ENCODE results near the gene C12orf76. TPM values are rescaled to one million over a fixed set of nuclear protein-coding genes. Genes with fewer than 3 reads are reported as not detected.

The C12orf76 gene
- total and polyA plus RNA-seq, 2 of the 13 experiments (the other 11 are each of a cell fraction or from before 2014, with no cell fraction given): 15.8 to 38.4 TPM

DNA sequence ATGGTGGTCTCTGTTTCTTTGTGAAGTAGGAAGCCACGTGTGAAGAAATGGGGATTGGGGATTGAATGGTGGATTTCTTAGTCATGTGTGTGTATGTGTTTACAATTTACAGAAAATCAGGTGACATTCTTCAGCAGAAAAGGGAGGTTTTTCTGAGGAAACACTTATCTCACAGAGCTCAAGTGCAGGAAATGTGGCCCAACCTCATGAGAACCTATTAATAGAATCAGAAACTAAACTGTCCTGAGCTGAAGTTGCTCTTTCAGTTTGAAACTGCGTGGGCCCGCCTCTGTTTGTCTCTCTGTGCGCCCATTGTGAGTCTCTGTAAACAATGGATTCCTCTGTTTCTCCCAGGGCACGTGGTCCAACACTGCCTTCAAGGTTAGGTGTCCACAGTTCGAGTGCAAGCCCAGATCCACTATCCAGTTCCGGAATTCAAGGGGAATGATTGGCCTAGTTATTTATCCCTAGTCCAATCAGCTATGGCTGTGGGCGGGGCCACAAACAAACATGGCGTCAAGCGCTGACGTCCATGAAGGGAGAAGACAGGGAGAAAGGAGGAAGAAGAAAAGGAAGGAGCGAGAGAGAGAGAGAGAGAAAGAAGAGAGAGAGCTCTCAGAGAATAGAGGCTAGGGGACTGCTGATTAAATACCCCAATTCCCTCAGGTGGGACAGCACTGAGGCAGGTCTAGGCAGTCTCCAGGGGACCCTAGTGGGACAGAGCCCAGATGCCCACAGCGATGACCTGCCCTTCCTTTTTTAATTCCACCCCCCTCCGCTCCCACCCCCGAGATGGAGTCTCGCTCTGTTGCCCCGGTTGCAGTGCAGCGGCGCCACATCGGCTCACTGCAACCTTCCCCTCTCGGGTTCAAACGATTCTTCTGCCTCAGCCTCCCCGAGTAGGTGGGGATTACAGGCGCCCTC is 31.4 kb upstream of the C12orf76 start:
- ATAC-seq (peak; percentile 96), DNase-seq (ENCODE audit: low spot score) (peak; percentile 96)
- TSS peak; percentile 93 for BruUV-seq (replicated peaks)
- TF ChIP-seq ZNF121 (CRISPR knock-in tag; IDR thresholded peaks at IDR 0.05): peak; percentile 75
- peak; percentile 66; the same call in 1 of the 2 replicates for TF ChIP-seq MIER2 (CRISPR knock-in tag; IDR thresholded peaks at IDR 0.05)
- TF ChIP-seq POLR2AphosphoS5 (IDR thresholded peaks at IDR 0.05; ENCODE audit: low read depth, low read length): peak; percentile 45; the same call in 1 of the 2 replicates
- TF ChIP-seq MXI1 (IDR thresholded peaks at IDR 0.05; ENCODE audit: borderline replicate concordance, low read depth, low read length): peak; percentile 74; the same call in 1 of the 3 replicates
- TF ChIP-seq SNAPC2 (CRISPR knock-in tag; IDR thresholded peaks at IDR 0.05): peak; percentile 84; the same call in 1 of the 2 replicates
- TF ChIP-seq, protein P1, sequence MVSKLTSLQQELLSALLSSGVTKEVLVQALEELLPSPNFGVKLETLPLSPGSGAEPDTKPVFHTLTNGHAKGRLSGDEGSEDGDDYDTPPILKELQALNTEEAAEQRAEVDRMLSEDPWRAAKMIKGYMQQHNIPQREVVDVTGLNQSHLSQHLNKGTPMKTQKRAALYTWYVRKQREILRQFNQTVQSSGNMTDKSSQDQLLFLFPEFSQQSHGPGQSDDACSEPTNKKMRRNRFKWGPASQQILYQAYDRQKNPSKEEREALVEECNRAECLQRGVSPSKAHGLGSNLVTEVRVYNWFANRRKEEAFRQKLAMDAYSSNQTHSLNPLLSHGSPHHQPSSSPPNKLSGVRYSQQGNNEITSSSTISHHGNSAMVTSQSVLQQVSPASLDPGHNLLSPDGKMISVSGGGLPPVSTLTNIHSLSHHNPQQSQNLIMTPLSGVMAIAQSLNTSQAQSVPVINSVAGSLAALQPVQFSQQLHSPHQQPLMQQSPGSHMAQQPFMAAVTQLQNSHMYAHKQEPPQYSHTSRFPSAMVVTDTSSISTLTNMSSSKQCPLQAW (CRISPR knock-in tag; IDR thresholded peaks at IDR 0.05): peak; percentile 63; the same call in 1 of the 2 replicates
- peak; percentile 45 for TF ChIP-seq PATZ1 (CRISPR knock-in tag; IDR thresholded peaks at IDR 0.05)
- no peak for TF ChIP-seq NFE2L1 (CRISPR knock-in tag; IDR thresholded peaks at IDR 0.05; ENCODE audit: borderline replicate concordance)
- TF ChIP-seq CBX1 (IDR thresholded peaks at IDR 0.05; ENCODE audit: low read depth): peak; percentile 58
- peak; percentile 67; the same call in 1 of the 2 replicates for TF ChIP-seq JUN (CRISPR knock-in tag; IDR thresholded peaks at IDR 0.05)
- TF ChIP-seq PHF8 (CRISPR knock-in tag; IDR thresholded peaks at IDR 0.05): peak; percentile 31; the same call in 1 of the 2 replicates
- TF ChIP-seq, protein P2, sequence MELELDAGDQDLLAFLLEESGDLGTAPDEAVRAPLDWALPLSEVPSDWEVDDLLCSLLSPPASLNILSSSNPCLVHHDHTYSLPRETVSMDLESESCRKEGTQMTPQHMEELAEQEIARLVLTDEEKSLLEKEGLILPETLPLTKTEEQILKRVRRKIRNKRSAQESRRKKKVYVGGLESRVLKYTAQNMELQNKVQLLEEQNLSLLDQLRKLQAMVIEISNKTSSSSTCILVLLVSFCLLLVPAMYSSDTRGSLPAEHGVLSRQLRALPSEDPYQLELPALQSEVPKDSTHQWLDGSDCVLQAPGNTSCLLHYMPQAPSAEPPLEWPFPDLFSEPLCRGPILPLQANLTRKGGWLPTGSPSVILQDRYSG (CRISPR knock-in tag; IDR thresholded peaks at IDR 0.05): no peak
- TF ChIP-seq YEATS4 (CRISPR knock-in tag; IDR thresholded peaks at IDR 0.05; ENCODE audit: borderline replicate concordance): peak; percentile 81
- TF ChIP-seq ASH2L (IDR thresholded peaks at IDR 0.05; ENCODE audit: insufficient read length, low read depth, low read length): peak; percentile 52
- 0 out of 2 replicates have a peak, but pooled peaks have one; percentile 22 for TF ChIP-seq ZNF343 (CRISPR knock-in tag; IDR thresholded peaks at IDR 0.05)
- TF ChIP-seq NCOA2 (CRISPR knock-in tag; IDR thresholded peaks at IDR 0.05): peak; percentile 67

More for the DNA sequence above, 31.4 kb upstream of the C12orf76 start:
- peak; percentile 97 for FAIRE-seq
- Histone ChIP-seq H3K4me2 (ENCODE audit: low read depth, low read length) (peak overlapping the region; percentile 82), H2AFZ (ENCODE audit: low read length) (peak overlapping the region; percentile 90), H3K4me1 (ENCODE audit: insufficient read depth, low read length) (peaks cover 49% of the 10 kb centered on the region), H3K27me3 (ENCODE audit: control insufficient read depth in 1 of 2, insufficient read depth in 2 of 2, low read length in 2 of 2) (no peaks in the 10 kb centered on the region), H3K36me3 (replicated peaks in 1 of 2; ENCODE audit: control insufficient read depth in 1 of 2, insufficient read depth in 2 of 2, low read length in 2 of 2) (no peaks in the 10 kb centered on the region), H3K9ac (ENCODE audit: insufficient read depth, low read depth, low read length) (peak overlapping the region; percentile 50; the same call in 1 of the 2 replicates), H4K20me1 (ENCODE audit: insufficient read depth, low read length) (no peaks in the 10 kb centered on the region), H3K79me2 (ENCODE audit: insufficient read depth, low read length) (no peaks in the 10 kb centered on the region), H3K9me3 (ENCODE audit: low read length) (no peaks in the 10 kb centered on the region), H3K27ac (ENCODE audit: extremely low read length, insufficient read depth, low read length) (peak overlapping the region; percentile 83), H3K4me3 (replicated peaks in 1 of 3; ENCODE audit: insufficient read depth in 1 of 3, low read depth in 2 of 3, low read length in 3 of 3) (peak overlapping the region in 1 of 3 experiments; percentile 41; a peak in 1 of 6 replicates)
- WGBS (ENCODE audit: low lambda C conversion rate): 55% methylated on average over 24 of the region's 24 CpGs
- ChIA-PET POLR2A (interaction anchor here (0.6 to 1.4 kb wide), 26 partner anchors 11 to 170 kb away, joined by 3 to 56 read pairs (median 5); partner anchors contain the start of genes ANKRD13A, C12orf76, GIT2 and IFT81), CTCF (ENCODE audit: low intra/inter-chr PET ratio, low total read pairs) (no interaction called here)
- intact Hi-C loops (cut with micrococcal nuclease; ENCODE audit: unreplicated experiment) (loop anchor here (2.0 kb wide), 1 partner anchor 31 kb away; the partner anchor contains the start of gene C12orf76), in situ Hi-C loops (cut with HindIII; ENCODE audit: extremely low pct_ligation_motif_present, low pct_unique_long_range_greater_than_20kb) (no loop called here)

Measured in HepG2 (cell line).